DND-41 (cell line): ENCODE data around the gene ZIC4.

Experiments used
- ATAC-seq: fragments of 200-7000 bp; cut with Tn5 transposase; 3 replicates; pipeline ENCODE4 v1.9.1; 2021; ENCODE audit warnings: low read depth; ENCODE audit not compliant: insufficient read depth
- DNase-seq: peaks from one replicate; pipeline ENCODE4 v3.0.0-alpha.2; 2020
- H2AFZ ChIP-seq: 2 replicates; pipeline ENCODE4 v1.6.0; 2012; ENCODE audit warnings: low read depth, low read length
- H3K27ac ChIP-seq: 2 replicates; pipeline ENCODE4 v1.5.1; 2012; ENCODE audit warnings: low read length, inconsistent platforms
- H3K27me3 ChIP-seq: fragments of 200-600 bp; sonication (generic); 2 replicates; pipeline ENCODE4 v1.6.0; 2012; ENCODE audit warnings: low read length, mild to moderate bottlenecking, inconsistent platforms; ENCODE audit not compliant: insufficient read depth, poor library complexity
- H3K36me3 ChIP-seq: 2 replicates; pipeline ENCODE4 v1.5.1; 2012; ENCODE audit warnings: low read length, inconsistent platforms; ENCODE audit not compliant: insufficient read depth
- H3K4me1 ChIP-seq: 2 replicates; pipeline ENCODE4 v1.5.1; 2012; ENCODE audit warnings: mild to moderate bottlenecking, low read length; ENCODE audit not compliant: insufficient read depth
- H3K4me2 ChIP-seq: 2 replicates; pipeline ENCODE4 v1.6.0; 2012; ENCODE audit warnings: mild to moderate bottlenecking, moderate library complexity, low read length, inconsistent platforms; ENCODE audit not compliant: insufficient read depth
- H3K4me3 ChIP-seq, 2 experiments: fragments of 200-600 bp in 1 of 2; shearing (Covaris generic) in 1 of 2; 2 replicates each; pipeline ENCODE4 v1.5.1; 2012 to 2016; ENCODE audit warnings: inconsistent platforms in 2 of 2, low read length in 2 of 2, mild to moderate bottlenecking in 2 of 2, low read depth in 1 of 2, moderate library complexity in 1 of 2
- H3K79me2 ChIP-seq: 2 replicates; pipeline ENCODE4 v1.6.0; 2012; ENCODE audit warnings: low read length, inconsistent platforms; ENCODE audit not compliant: insufficient read depth
- H3K9ac ChIP-seq: 2 replicates; pipeline ENCODE4 v1.6.0; 2012; ENCODE audit warnings: low read depth, mild to moderate bottlenecking, inconsistent platforms, low read length, moderate library complexity
- H3K9me3 ChIP-seq: 2 replicates; pipeline ENCODE4 v1.5.1; 2012; ENCODE audit warnings: low read length, moderate library complexity, mild to moderate bottlenecking, inconsistent platforms; ENCODE audit not compliant: insufficient read depth, severe bottlenecking
- H4K20me1 ChIP-seq: 2 replicates; pipeline ENCODE4 v1.6.0; 2012; ENCODE audit warnings: low read length; ENCODE audit not compliant: insufficient read depth
- CTCF ChIP-seq: IDR thresholded peaks from 2 replicates; pipeline ENCODE4 v1.5.1; 2012; ENCODE audit warnings: borderline replicate concordance, low read length, moderate library complexity, mild to moderate bottlenecking; ENCODE audit not compliant: poor library complexity, severe bottlenecking; ENCODE audit errors: extremely low read depth
- EZH2 ChIP-seq: IDR thresholded peaks from 3 replicates; pipeline ENCODE4 v1.6.1; 2012; ENCODE audit warnings: borderline replicate concordance, low read depth, mild to moderate bottlenecking, moderate library complexity, low read length, inconsistent platforms; ENCODE audit not compliant: severe bottlenecking

The ZIC4 gene

GRCh38 chr3:147355084-147355752 is 51.1 kb downstream of the ZIC4 start:
- peaks cover 1% of the 10 kb centered on the region; the same call in 1 of the 2 replicates for H3K4me1 ChIP-seq
- H3K36me3 ChIP-seq: no peaks in the 10 kb centered on the region
- no peaks in the 10 kb centered on the region for H3K79me2 ChIP-seq
- DNase-seq: no peak
- no peak overlapping the region for H3K9ac ChIP-seq
- H3K4me3 ChIP-seq: no peak overlapping the region
- H3K4me2 ChIP-seq: no peak overlapping the region
- no peak for ATAC-seq
- no peaks in the 10 kb centered on the region for H4K20me1 ChIP-seq
- H3K27ac ChIP-seq: no peak overlapping the region
- no peaks in the 10 kb centered on the region for H3K27me3 ChIP-seq
- TF ChIP-seq EZH2: no peak
- no peak for TF ChIP-seq CTCF
- no peaks in the 10 kb centered on the region for H3K9me3 ChIP-seq
- H2AFZ ChIP-seq: no peak overlapping the region

- TF ChIP-seq CTCF: no peak
- no peak for TF ChIP-seq EZH2
- no peak overlapping the region for H3K4me3 ChIP-seq
- no peak for ATAC-seq
- H3K4me1 ChIP-seq: no peaks in the 10 kb centered on the region
- no peak overlapping the region for H3K27ac ChIP-seq
- no peak overlapping the region for H3K4me2 ChIP-seq
- no peak for DNase-seq
- H4K20me1 ChIP-seq: no peaks in the 10 kb centered on the region
- no peaks in the 10 kb centered on the region for H3K9me3 ChIP-seq
- H3K79me2 ChIP-seq: no peaks in the 10 kb centered on the region
- H2AFZ ChIP-seq: no peak overlapping the region
- no peaks in the 10 kb centered on the region for H3K36me3 ChIP-seq
- no peak overlapping the region for H3K9ac ChIP-seq
- no peaks in the 10 kb centered on the region for H3K27me3 ChIP-seq
These were observed 51.7 kb downstream of the ZIC4 start for GRCh38 chr3:147354623-147355022.

GRCh38 chr3:147351301-147351700 is 55.0 kb downstream of the ZIC4 start:
- no peaks in the 10 kb centered on the region for H3K9me3 ChIP-seq
- no peaks in the 10 kb centered on the region for H3K27me3 ChIP-seq
- H4K20me1 ChIP-seq: no peaks in the 10 kb centered on the region
- no peak overlapping the region for H3K9ac ChIP-seq
- no peak overlapping the region for H3K4me3 ChIP-seq
- no peaks in the 10 kb centered on the region for H3K4me1 ChIP-seq
- H2AFZ ChIP-seq: no peak overlapping the region
- no peak overlapping the region for H3K27ac ChIP-seq
- no peaks in the 10 kb centered on the region for H3K79me2 ChIP-seq
- DNase-seq (no peak), ATAC-seq (no peak)
- no peak overlapping the region for H3K4me2 ChIP-seq
- no peaks in the 10 kb centered on the region for H3K36me3 ChIP-seq
- TF ChIP-seq EZH2: no peak

GRCh38 chr3:147348976-147349375 is 57.4 kb downstream of the ZIC4 start:
- no peak for ATAC-seq
- Histone ChIP-seq H3K27me3 (no peaks in the 10 kb centered on the region), H3K4me2 (no peak overlapping the region)

More at GRCh38 chr3:147348976-147349375, 57.4 kb downstream of the ZIC4 start:
- Histone ChIP-seq H3K79me2 (no peaks in the 10 kb centered on the region), H3K4me3 (no peak overlapping the region), H3K9me3 (no peaks in the 10 kb centered on the region), H4K20me1 (no peaks in the 10 kb centered on the region), H3K4me1 (no peaks in the 10 kb centered on the region), H3K9ac (no peak overlapping the region), H3K36me3 (no peaks in the 10 kb centered on the region), H2AFZ (no peak overlapping the region), H3K27ac (no peak overlapping the region)
- no peak for DNase-seq
- TF ChIP-seq CTCF (no peak), EZH2 (no peak)
